Transverse colon (tissue), 4 donors: ENCODE measurements around the gene HOXD10. TPM values are rescaled to one million over a fixed set of nuclear protein-coding genes. Genes with fewer than 3 reads are reported as not detected.

Experiments used
- DNase-seq: peaks from one replicate; pipeline ENCODE4 v3.0.0-alpha.2; 2019
- H3K27ac ChIP-seq, 4 donors: fragments of 200-600 bp; sonication (generic); 2 replicates each; pipeline ENCODE4 v1.5.1; 2016 to 2018; ENCODE audit warnings: inconsistent platforms in 4 of 4
- H3K27me3 ChIP-seq: fragments of 200-600 bp; sonication (generic); 2 replicates; pipeline ENCODE4 v1.5.1; 2017; ENCODE audit warnings: inconsistent platforms
- H3K36me3 ChIP-seq, 4 donors: fragments of 200-600 bp; sonication (generic); 2 replicates each; pipeline ENCODE4 v1.5.1; 2017 to 2019; ENCODE audit warnings: inconsistent platforms in 4 of 4
- H3K4me1 ChIP-seq, 4 donors: fragments of 200-600 bp; sonication (generic); 2 replicates each; pipeline ENCODE4 v1.5.1; 2017 to 2020; ENCODE audit warnings: inconsistent platforms in 4 of 4
- H3K4me3 ChIP-seq, 4 donors: fragments of 200-600 bp; sonication (generic); 1 replicate in 1 of 4; 2 replicates in 3 of 4; pipeline versions ENCODE4 v1.5.1 to v1.6.1; 2017 to 2019; ENCODE audit warnings: inconsistent platforms in 4 of 4
- H3K9me3 ChIP-seq, 2 donors: fragments of 200-600 bp; sonication (generic); 2 replicates each; pipeline ENCODE4 v1.5.1; 2017 to 2019; ENCODE audit warnings: inconsistent platforms in 2 of 2
- CTCF ChIP-seq, 5 experiments: fragments of 200-600 bp in 3 of 5; fragments of 450-650 bp in 2 of 5; sonication (generic) in 3 of 5; IDR thresholded peaks; 1 replicate in 2 of 5; 2 replicates in 3 of 5; pipeline ENCODE4 v1.5.1; 2016 to 2017; ENCODE audit warnings: antibody characterized with exemption in 5 of 5, inconsistent platforms in 3 of 5, mild to moderate bottlenecking in 2 of 5, moderate library complexity in 1 of 5
- EP300 ChIP-seq: sonication (generic); formaldehyde crosslinking; IDR thresholded peaks from one replicate; pipeline ENCODE4 v1.6.1; 2017; ENCODE audit warnings: antibody characterized with exemption, low read depth
- POLR2A ChIP-seq: fragments of 450-650 bp; IDR thresholded peaks from one replicate; pipeline ENCODE4 v1.6.1; 2016; ENCODE audit warnings: antibody characterized with exemption, mild to moderate bottlenecking, moderate library complexity
- POLR2AphosphoS5 ChIP-seq, 3 donors: sonication (generic); formaldehyde crosslinking; IDR thresholded peaks; one replicate each; pipeline ENCODE4 v1.6.1; 2016; ENCODE audit warnings: antibody characterized with exemption in 3 of 3
- WGBS, 2 donors: methylation state at CpG; one replicate each; pipeline ENCODE4 v1.1.5; 2018; ENCODE audit warnings: low coverage in 1 of 2; 5-methylcytosine and 5-hydroxymethylcytosine counted together
- in situ Hi-C, 4 donors: fragments of 200-750 bp; cut with MboI; loops; one replicate each; pipeline versions ENCODE4 v1.15.0 to v1.15.1; 2017; ENCODE audit warnings: low sequenced_read_pairs in 3 of 4, low pct_ligation_motif_present in 1 of 4, low pct_unique_long_range_greater_than_20kb in 1 of 4
- intact Hi-C: fragments of 100-400 bp; cut with DNase I; formaldehyde crosslinking; loops from one replicate; pipeline ENCODE4 v1.15.1; 2023; ENCODE audit warnings: low total_unique reads
- total RNA-seq, 4 donors: library from RNA; depleted of rRNA; stranded (reverse); fragments of >200 nt; gene quantifications; one replicate each; pipeline ENCODE4 v1.1.0, GENCODE V29; 2016

HOXD10 gene
- total RNA-seq, 4 donors from 2014 or later: 1.1 to 25.1 (median 7.6) TPM

- H3K9me3 ChIP-seq: no peaks in the 10 kb centered on the region
- no peak for TF ChIP-seq POLR2A
- TF ChIP-seq EP300: no peak
- TF ChIP-seq POLR2AphosphoS5 (IDR thresholded peaks at IDR 0.05): no peak
- no peak for TF ChIP-seq CTCF (IDR thresholded peaks at IDR 0.05)
- no peak for DNase-seq
- no peaks in the 10 kb centered on the region for H3K36me3 ChIP-seq
- H3K4me3 ChIP-seq: peak overlapping the region in 2 of 4 donors; percentile 37 to 52
- intact Hi-C loops: loop anchor here (2.0 kb wide), 1 partner anchor 407 kb away; no protein-coding TSS in a partner anchor
- peak overlapping the region in 3 of 4 donors; percentile 51 to 79 (median 68) for H3K27ac ChIP-seq
- H3K4me1 ChIP-seq: peaks cover 7 to 37% (median 25%) of the 10 kb centered on the region in 4 donors
- peaks cover 98% of the 10 kb centered on the region for H3K27me3 ChIP-seq
- 11 to 17% methylated on average over 6 to 17 of the region's 17 CpGs for WGBS, 2 donors
- in situ Hi-C loops: loop anchor here in 3 of 4 donors (25.0 kb wide), 2 partner anchors 708 to 1033 kb away; no protein-coding TSS in a partner anchor
These were observed 12.7 kb upstream of the HOXD10 start for GRCh38 chr2:176103742-176104315.

GRCh38 chr2:176104316-176105077 lies 12.1 kb upstream of the HOXD10 start:
- Histone ChIP-seq H3K36me3 (no peaks in the 10 kb centered on the region), H3K27ac (peak overlapping the region; percentile 44 to 79 (median 60)), H3K9me3 (no peaks in the 10 kb centered on the region), H3K27me3 (peaks cover 98% of the 10 kb centered on the region), H3K4me3 (peak overlapping the region in 2 of 4 donors; percentile 37 to 52), H3K4me1 (peaks cover 8 to 42% (median 25%) of the 10 kb centered on the region in 4 donors)
- DNase-seq: no peak
- TF ChIP-seq POLR2A: no peak
- no peak for TF ChIP-seq CTCF (IDR thresholded peaks at IDR 0.05)
- peak in 1 of 3 donors; percentile 25 for TF ChIP-seq POLR2AphosphoS5 (IDR thresholded peaks at IDR 0.05)
- TF ChIP-seq EP300: no peak
- WGBS, 2 donors: 9 to 15% methylated on average over 7 to 52 of the region's 56 CpGs
- intact Hi-C loops: no loop called here
- in situ Hi-C loops: loop anchor here in 3 of 4 donors (25.0 kb wide), 2 partner anchors 708 to 1033 kb away; no protein-coding TSS in a partner anchor

- 17 to 27% methylated on average over 11 to 23 of the region's 25 CpGs for WGBS, 2 donors
- TF ChIP-seq CTCF (IDR thresholded peaks at IDR 0.05) (no peak), POLR2A (no peak), POLR2AphosphoS5 (IDR thresholded peaks at IDR 0.05) (no peak), EP300 (no peak)
- intact Hi-C loops (no loop called here), in situ Hi-C loops (loop anchor here in 3 of 4 donors (25.0 kb wide), 2 partner anchors 707 to 1032 kb away; no protein-coding TSS in a partner anchor)
- Histone ChIP-seq H3K27me3 (peaks cover 98% of the 10 kb centered on the region), H3K27ac (peak overlapping the region; percentile 46 to 79 (median 60)), H3K4me1 (peaks cover 8 to 42% (median 25%) of the 10 kb centered on the region in 4 donors), H3K36me3 (no peaks in the 10 kb centered on the region), H3K9me3 (no peaks in the 10 kb centered on the region), H3K4me3 (peak overlapping the region in 2 of 4 donors; percentile 37 to 52)
- no peak for DNase-seq
These were observed 11.4 kb upstream of the HOXD10 start for GRCh38 chr2:176105078-176105729.
